GM19438 (cell line): ENCODE measurements around the gene SASS6.
"Not testable (repeated sequence)": the region's sequence is repeated elsewhere in the genome, so short reads cannot be mapped to it uniquely, and the experiment has no call there.

Experiments used
- ATAC-seq: cut with Tn5 transposase; IDR thresholded peaks from one replicate; pipeline ENCODE4 v1.9.1; 2021; ENCODE audit warnings: low read depth; ENCODE audit not compliant: unreplicated experiment

The SASS6 gene

GRCh38 chr1:100051401-100051800 is 81.3 kb downstream of the SASS6 start:
- ATAC-seq, result no peak

- no peak for ATAC-seq
Observed at GRCh38 chr1:100050139-100050538, 82.6 kb downstream of the SASS6 start.

- ATAC-seq, result not testable (repeated sequence)
Observed at GRCh38 chr1:100047235-100047708, 85.5 kb downstream of the SASS6 start.

GRCh38 chr1:100045206-100045605 is 87.5 kb downstream of the SASS6 start:
- ATAC-seq, result no peak

- ATAC-seq, result no peak
Observed at GRCh38 chr1:100039591-100039990, 93.1 kb downstream of the SASS6 start.

- ATAC-seq, result peak; percentile 55
Observed at GRCh38 chr1:100038660-100039287, 94.0 kb downstream of the SASS6 start.

GRCh38 chr1:100037927-100038659 is 94.6 kb downstream of the SASS6 start:
- ATAC-seq, result peak; percentile 76

GRCh38 chr1:100037656-100037926 is 95.1 kb downstream of the SASS6 start:
- peak; percentile 4 for ATAC-seq

GRCh38 chr1:100036718-100037655 is 95.7 kb downstream of the SASS6 start:
- peak; percentile 0 for ATAC-seq

GRCh38 chr1:100035214-100035613 is 97.5 kb downstream of the SASS6 start:
- ATAC-seq, result no peak

GRCh38 chr1:100034470-100034869 is 98.3 kb downstream of the SASS6 start:
- ATAC-seq, result no peak
